PC-3 (cell line): ENCODE measurements around the gene FLYWCH2. TPM values are rescaled to one million over a fixed set of nuclear protein-coding genes. Genes with fewer than 3 reads are reported as not detected.

Source experiments
- ATAC-seq: fragments of 200-7000 bp; cut with Tn5 transposase; 2 replicates; pipeline ENCODE4 v1.9.1; 2020; ENCODE audit warnings: mild to moderate bottlenecking, moderate library complexity
- BruUV-seq: library from RNA; stranded (reverse); fragments of 400-500 nt; replicated peaks from 2 replicates; lab custom pipeline; 2021; lab: Mats Ljungman, UMichigan
- CTCF ChIA-PET: fragments of 300-600 bp; sonication (Branson Sonifier 250); formaldehyde crosslinking; loops from one replicate; lab custom pipeline; 2022; ENCODE audit warnings: antibody characterized with exemption; lab: Charles Lee
- POLR2A ChIA-PET: fragments of 300-600 bp; sonication (Branson Sonifier 250); formaldehyde crosslinking; loops from one replicate; lab custom pipeline; 2022; ENCODE audit warnings: antibody characterized with exemption; ENCODE audit not compliant: unreplicated experiment; lab: Charles Lee
- DNase-seq: peaks from one replicate; pipeline ENCODE4 v3.0.0-alpha.2; 2015
- H2AFZ ChIP-seq: fragments of 300-600 bp; sonication (generic); 2 replicates; pipeline ENCODE4 v1.6.0; 2016; ENCODE audit warnings: antibody characterized with exemption, low read length
- H3F3A ChIP-seq: fragments of 300-600 bp; sonication (generic); one replicate; pipeline ENCODE4 v1.6.0; 2017; ENCODE audit warnings: antibody characterized with exemption, low read length, control low read depth, mild to moderate bottlenecking; ENCODE audit not compliant: unreplicated experiment
- H3K27ac ChIP-seq: fragments of 300-600 bp; sonication (generic); 2 replicates; pipeline ENCODE4 v1.5.1; 2016; ENCODE audit warnings: mild to moderate bottlenecking, low read length
- H3K27me3 ChIP-seq: fragments of 300-600 bp; sonication (generic); 2 replicates; pipeline ENCODE4 v1.6.1; 2016; ENCODE audit warnings: low read length, mixed read lengths
- H3K36me3 ChIP-seq: fragments of 300-600 bp; sonication (generic); 2 replicates; pipeline ENCODE4 v1.6.1; 2016; ENCODE audit warnings: low read depth, mixed run types, low read length, mixed read lengths
- H3K4me1 ChIP-seq: fragments of 300-600 bp; sonication (generic); 2 replicates; pipeline ENCODE4 v1.5.1; 2016; ENCODE audit warnings: low read length; ENCODE audit not compliant: insufficient read depth
- H3K4me2 ChIP-seq: fragments of 300-600 bp; sonication (generic); 2 replicates; pipeline ENCODE4 v1.6.0; 2016; ENCODE audit warnings: low read length
- H3K4me3 ChIP-seq: fragments of 300-600 bp; sonication (generic); 2 replicates; pipeline ENCODE4 v1.5.1; 2016; ENCODE audit warnings: mild to moderate bottlenecking, low read length, mixed read lengths
- H3K79me2 ChIP-seq: fragments of 300-600 bp; sonication (generic); 2 replicates; pipeline ENCODE4 v1.6.1; 2017; ENCODE audit warnings: low read length, mixed read lengths
- H3K9ac ChIP-seq: fragments of 300-600 bp; sonication (generic); 2 replicates; pipeline ENCODE4 v1.6.0; 2016; ENCODE audit warnings: mild to moderate bottlenecking, low read length
- H3K9me2 ChIP-seq: fragments of 300-600 bp; sonication (generic); replicated peaks from 2 replicates; pipeline ENCODE4 v1.6.1; 2016; ENCODE audit warnings: mixed run types, low read length, mixed read lengths
- H3K9me3 ChIP-seq: fragments of 300-600 bp; sonication (generic); 2 replicates; pipeline ENCODE4 v1.6.1; 2016; ENCODE audit warnings: low read length, mixed read lengths
- H4K20me1 ChIP-seq: fragments of 300-600 bp; sonication (generic); 2 replicates; pipeline ENCODE4 v1.6.1; 2016; ENCODE audit warnings: low read length, mixed read lengths
- EZH2 ChIP-seq: fragments of 300-600 bp; sonication (generic); IDR thresholded peaks from one replicate; pipeline ENCODE4 v1.6.1; 2017; ENCODE audit warnings: antibody characterized with exemption, mild to moderate bottlenecking, low read length; ENCODE audit not compliant: unreplicated experiment
- EZH2phosphoT487 ChIP-seq: fragments of 300-600 bp; sonication (generic); IDR thresholded peaks from 2 replicates; pipeline ENCODE4 v1.6.1; 2018; ENCODE audit warnings: mild to moderate bottlenecking, antibody characterized with exemption, low read length, borderline replicate concordance
- intact Hi-C: fragments of 100-400 bp; cut with micrococcal nuclease; formaldehyde crosslinking; loops from 2 replicates; pipeline ENCODE4 v1.9.0; 2023
- total RNA-seq: library from RNA; depleted of rRNA; stranded (reverse); fragments of >200 nt; gene quantifications from 2 replicates; pipeline ENCODE4 v1.2.3, GENCODE V29; 2014
- TF ChIP-seq, protein P1 (sequence below): fragments of 300-600 bp; sonication (generic); conservative IDR thresholded peaks from 2 replicates; pipeline ENCODE4 v1.5.1; 2017; ENCODE audit warnings: antibody characterized with exemption, low read depth, mild to moderate bottlenecking, low read length

Gene FLYWCH2
- total RNA-seq, 1 experiment from 2014 or later: 100 TPM

DNA sequence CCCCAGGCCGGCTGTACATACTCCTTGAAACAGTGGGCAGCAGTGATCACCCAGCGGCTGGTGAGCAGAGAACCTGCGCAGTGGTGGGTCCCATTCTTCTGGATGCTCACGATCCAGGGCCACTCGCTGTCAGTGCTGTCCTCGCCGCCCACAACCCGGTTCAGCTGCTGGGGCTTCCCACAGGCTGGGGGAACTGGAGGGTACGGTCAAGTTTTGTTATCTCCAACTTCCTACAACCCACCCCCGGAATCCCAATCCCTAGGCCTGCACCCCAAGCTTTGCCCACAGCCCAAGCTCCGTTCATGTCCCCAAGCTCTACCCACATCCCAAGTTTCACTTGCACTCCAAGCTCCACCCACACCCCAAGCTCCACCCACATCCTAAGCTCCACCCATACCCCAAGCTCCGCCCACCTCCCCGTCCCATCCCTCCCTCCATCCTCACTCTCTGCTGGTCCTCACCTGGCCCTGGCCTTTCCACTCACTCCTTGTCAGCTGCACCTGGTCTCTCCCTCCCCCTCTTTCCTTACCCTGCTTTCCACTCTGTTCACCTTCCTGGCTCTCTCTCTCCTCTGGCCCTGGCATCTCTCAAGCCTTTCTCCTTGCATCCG is 26.8 kb upstream of the FLYWCH2 start:
- H3K9me2 ChIP-seq: no peaks in the 10 kb centered on the region
- H3K4me3 ChIP-seq: peak overlapping the region; percentile 73; the same call in 1 of the 2 replicates
- H3K79me2 ChIP-seq: peaks cover 6% of the 10 kb centered on the region; the same call in 1 of the 2 replicates
- H3F3A ChIP-seq: no peaks in the 10 kb centered on the region
- no TSS peak for BruUV-seq
- no peak overlapping the region for H2AFZ ChIP-seq
- peak; percentile 47 for DNase-seq
- CTCF ChIA-PET: interaction anchor here (0.9 kb wide), 1 partner anchor 26 kb away, joined by 3 read pairs; no protein-coding TSS in a partner anchor
- H3K4me2 ChIP-seq: peak overlapping the region; percentile 92; the same call in 1 of the 2 replicates
- peaks cover 27% of the 10 kb centered on the region for H3K4me1 ChIP-seq
- intact Hi-C loops: no loop called here
- no peaks in the 10 kb centered on the region for H3K27me3 ChIP-seq
- peak overlapping the region; percentile 96; the same call in 1 of the 2 replicates for H3K27ac ChIP-seq
- H3K36me3 ChIP-seq: 0 out of 2 replicates have a peak, but pooled peaks cover 3% of the 10 kb centered on the region
- POLR2A ChIA-PET: no interaction called here
- H3K9me3 ChIP-seq: no peaks in the 10 kb centered on the region
- H3K9ac ChIP-seq: no peak overlapping the region
- TF ChIP-seq, protein P1, sequence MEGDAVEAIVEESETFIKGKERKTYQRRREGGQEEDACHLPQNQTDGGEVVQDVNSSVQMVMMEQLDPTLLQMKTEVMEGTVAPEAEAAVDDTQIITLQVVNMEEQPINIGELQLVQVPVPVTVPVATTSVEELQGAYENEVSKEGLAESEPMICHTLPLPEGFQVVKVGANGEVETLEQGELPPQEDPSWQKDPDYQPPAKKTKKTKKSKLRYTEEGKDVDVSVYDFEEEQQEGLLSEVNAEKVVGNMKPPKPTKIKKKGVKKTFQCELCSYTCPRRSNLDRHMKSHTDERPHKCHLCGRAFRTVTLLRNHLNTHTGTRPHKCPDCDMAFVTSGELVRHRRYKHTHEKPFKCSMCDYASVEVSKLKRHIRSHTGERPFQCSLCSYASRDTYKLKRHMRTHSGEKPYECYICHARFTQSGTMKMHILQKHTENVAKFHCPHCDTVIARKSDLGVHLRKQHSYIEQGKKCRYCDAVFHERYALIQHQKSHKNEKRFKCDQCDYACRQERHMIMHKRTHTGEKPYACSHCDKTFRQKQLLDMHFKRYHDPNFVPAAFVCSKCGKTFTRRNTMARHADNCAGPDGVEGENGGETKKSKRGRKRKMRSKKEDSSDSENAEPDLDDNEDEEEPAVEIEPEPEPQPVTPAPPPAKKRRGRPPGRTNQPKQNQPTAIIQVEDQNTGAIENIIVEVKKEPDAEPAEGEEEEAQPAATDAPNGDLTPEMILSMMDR: no peak
- no peak for TF ChIP-seq EZH2
- no peak for TF ChIP-seq EZH2phosphoT487
- ATAC-seq: no peak
- no peaks in the 10 kb centered on the region for H4K20me1 ChIP-seq

DNA sequence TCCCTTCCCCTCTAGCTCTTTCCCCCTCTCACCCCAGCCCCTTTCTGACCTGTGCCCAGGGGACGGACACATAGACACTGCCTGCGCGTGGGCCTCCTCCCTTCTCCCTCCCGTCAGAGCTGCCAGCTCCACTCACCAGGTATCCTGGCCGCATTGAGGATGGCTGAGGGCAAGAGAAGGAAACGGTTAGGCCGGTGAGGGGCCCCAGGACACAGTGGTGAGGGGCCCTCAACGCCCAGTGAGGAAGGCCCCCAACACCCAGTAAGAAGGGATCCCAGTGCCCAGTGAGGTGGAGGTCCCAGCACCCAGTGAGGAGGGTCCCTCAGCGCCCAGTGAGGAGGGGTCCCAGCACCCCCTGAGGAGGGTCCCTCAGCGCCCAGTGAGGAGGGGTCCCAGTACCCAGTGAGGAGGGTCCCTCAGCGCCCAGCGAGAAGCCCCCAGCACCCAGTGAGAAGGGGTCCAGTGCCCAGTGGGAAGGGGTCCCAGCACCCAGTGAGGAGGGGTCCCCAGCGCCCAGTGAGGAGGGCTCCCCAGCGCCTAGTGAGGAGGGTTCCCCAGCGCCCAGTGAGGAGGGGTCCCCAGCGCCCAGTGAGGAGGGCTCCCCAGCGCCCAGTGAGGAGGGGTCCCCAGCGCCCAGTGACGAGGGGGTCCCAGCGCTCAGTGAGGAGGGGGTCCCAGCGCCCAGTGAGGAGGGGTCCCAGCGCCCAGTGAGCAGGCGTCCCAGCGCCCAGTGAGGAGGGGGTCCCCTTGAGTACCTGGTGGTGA is 26.1 kb upstream of the FLYWCH2 start:
- ChIA-PET POLR2A (interaction anchor here (0.6 kb wide), 1 partner anchor 153 kb away, joined by 3 read pairs; no protein-coding TSS in a partner anchor), CTCF (interaction anchor here (0.9 kb wide), 1 partner anchor 26 kb away, joined by 3 read pairs; no protein-coding TSS in a partner anchor)
- intact Hi-C loops: no loop called here
- no peaks in the 10 kb centered on the region for H3K27me3 ChIP-seq
- peak overlapping the region; percentile 96 for H3K27ac ChIP-seq
- DNase-seq (no peak), ATAC-seq (no peak)
- peak overlapping the region; percentile 73 for H3K4me3 ChIP-seq
- H3K4me1 ChIP-seq: peaks cover 29% of the 10 kb centered on the region
- H3K9me2 ChIP-seq: no peaks in the 10 kb centered on the region
- no peaks in the 10 kb centered on the region for H3K9me3 ChIP-seq
- no TSS peak for BruUV-seq
- H2AFZ ChIP-seq: no peak overlapping the region
- TF ChIP-seq, protein P1: no peak
- no peak for TF ChIP-seq EZH2phosphoT487
- no peak for TF ChIP-seq EZH2
- H3K79me2 ChIP-seq: peaks cover 6% of the 10 kb centered on the region; the same call in 1 of the 2 replicates
- no peaks in the 10 kb centered on the region for H4K20me1 ChIP-seq
- H3K36me3 ChIP-seq: 0 out of 2 replicates have a peak, but pooled peaks cover 3% of the 10 kb centered on the region
- H3K9ac ChIP-seq: peak overlapping the region; percentile 92
- no peaks in the 10 kb centered on the region for H3F3A ChIP-seq
- H3K4me2 ChIP-seq: peak overlapping the region; percentile 92
